Activated CD8-positive, alpha-beta memory T cell treated with anti-CD3 and anti-CD28 coated beads, Interleukin-2, amount 50 U/mL, for 4 hours (primary cell): ENCODE measurements around the gene AGAP1.

Experiments used
- DNase-seq: peaks from one replicate; pipeline ENCODE4 v3.0.0-alpha.2; 2020

AGAP1 gene

GRCh38 chr2:235697041-235697440, 203.2 kb downstream of the AGAP1 start:
- DNase-seq: no peak

- DNase-seq: no peak
Observed at GRCh38 chr2:235698028-235698427, 204.2 kb downstream of the AGAP1 start.

DNA sequence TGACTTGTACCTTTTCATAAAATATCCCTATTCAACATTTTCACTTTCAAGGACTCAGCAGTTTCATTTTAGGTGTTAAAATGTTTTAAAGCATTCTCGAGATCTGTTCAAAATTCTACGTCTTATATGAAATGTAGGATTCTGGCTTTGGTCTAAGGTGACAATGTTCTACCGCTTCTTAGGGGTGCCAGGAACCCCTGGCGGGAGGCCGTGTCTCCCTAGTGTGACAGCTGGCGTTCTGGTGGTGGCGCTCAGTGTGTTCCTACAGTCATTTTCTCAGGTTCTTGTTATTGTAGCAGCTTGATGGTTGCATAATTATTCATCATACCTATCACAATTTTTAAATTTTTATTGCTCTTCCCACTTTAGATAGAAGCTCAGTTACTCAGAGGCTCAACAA, 204.6 kb downstream of the AGAP1 start:
- DNase-seq: no peak

DNA sequence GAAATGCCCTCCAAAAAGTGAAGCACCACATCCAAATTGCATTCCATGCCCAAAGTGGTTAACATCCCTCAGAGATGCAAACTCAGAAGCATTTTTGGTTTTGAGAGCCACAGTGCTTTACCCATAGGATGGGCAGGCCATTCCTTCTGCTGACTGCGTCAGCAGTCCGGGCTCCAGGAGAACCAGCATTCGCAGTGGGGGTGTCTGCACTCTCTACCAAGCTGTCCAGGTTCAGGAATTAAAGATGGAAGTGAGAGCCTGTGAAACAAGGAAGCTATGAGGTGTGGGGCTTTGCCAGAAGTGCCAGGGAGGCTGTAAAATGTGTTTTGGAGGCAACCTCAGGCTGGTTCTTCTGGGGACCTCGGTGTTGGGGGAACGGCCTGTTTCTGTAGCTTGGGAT, 205.7 kb downstream of the AGAP1 start:
- DNase-seq: no peak

- no peak for DNase-seq
Observed at GRCh38 chr2:235701206-235701981, 207.6 kb downstream of the AGAP1 start.

DNA sequence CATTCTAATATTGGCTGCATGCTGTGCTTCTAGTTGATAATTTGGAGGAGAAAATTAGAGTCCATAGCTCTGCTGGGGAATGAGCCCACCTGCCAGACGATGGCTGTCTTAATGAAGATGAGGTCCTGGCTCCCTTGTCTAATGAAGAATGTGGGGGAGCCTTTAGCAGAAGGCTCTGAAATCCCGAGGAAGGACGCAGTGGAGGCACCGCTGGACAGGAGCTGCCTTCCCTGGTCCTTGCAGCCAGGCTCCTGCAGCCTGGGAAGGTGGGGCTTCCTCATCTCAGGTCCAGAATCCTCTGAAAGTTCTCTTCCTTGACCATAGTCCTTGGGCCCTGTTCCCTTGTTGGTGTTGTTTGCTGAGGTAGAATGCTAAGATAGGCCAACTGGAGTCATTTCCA, 208.3 kb downstream of the AGAP1 start:
- DNase-seq: no peak

DNA sequence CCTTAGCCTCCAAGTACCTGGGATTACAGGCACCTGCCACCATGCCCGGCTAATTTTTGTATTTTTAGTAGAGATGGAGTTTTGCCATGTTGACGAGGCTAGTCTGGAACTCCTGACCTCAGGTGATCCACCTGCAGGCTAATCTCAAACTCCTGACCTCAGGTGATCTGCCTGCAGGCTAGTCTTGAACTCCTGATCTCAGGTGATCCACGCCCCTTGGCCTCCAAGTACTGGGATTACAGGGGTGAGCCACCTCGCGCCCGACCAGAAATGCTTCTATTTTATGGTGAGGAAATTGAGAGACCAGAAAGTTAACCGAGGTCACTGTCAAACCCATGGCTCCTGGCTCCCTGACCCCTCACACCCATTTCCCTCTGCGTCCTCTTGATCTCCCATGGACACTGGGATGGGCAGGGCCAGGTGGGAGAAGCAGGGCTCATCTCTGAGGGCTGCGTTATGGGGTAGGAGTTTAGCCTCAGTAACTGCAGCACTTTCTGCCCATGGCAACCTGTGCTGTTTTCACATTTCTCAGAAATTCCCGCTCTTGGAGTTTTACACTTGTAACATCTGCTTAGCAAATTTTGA, 210.0 kb downstream of the AGAP1 start:
- DNase-seq: no peak

- DNase-seq: no peak
Observed at GRCh38 chr2:235705296-235705695, 211.5 kb downstream of the AGAP1 start.

GRCh38 chr2:235706506-235706905, 212.7 kb downstream of the AGAP1 start:
- DNase-seq: no peak

GRCh38 chr2:235707411-235708096, 213.7 kb downstream of the AGAP1 start:
- no peak for DNase-seq

DNA sequence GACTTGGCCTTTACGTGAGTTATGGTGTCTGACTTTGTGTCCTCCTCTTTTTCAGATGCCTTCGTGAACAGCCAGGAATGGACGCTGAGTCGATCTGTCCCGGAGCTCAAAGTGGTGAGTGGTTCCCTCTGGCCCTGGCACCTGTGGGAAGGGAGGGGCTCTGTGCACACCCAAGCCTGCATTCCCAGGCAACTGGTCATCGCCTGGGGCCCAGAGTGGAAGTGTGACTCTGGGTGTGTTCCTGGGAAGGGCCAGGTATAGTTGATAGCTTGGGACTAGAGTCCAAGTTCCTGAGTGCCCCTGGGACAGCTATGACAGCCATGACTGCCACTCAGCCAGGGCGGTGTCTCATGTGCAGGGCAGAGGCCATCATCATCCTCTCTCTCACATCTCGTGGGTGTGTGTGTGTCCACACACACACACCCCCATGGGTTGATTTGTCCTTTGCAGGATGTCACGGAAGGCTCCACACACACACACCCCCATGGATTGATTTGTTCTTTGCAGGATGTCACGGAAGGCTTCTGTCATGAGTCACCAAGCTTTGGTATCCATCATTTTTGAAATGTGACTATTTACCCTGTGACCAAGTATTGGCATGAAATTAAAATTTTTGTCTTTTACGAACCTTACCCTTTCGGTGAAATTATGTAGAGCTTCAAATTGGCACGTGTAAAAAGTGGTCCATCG, 215.4 kb downstream of the AGAP1 start:
- DNase-seq: no peak

- no peak for DNase-seq
Observed at GRCh38 chr2:235709969-235710879, 216.4 kb downstream of the AGAP1 start.

DNA sequence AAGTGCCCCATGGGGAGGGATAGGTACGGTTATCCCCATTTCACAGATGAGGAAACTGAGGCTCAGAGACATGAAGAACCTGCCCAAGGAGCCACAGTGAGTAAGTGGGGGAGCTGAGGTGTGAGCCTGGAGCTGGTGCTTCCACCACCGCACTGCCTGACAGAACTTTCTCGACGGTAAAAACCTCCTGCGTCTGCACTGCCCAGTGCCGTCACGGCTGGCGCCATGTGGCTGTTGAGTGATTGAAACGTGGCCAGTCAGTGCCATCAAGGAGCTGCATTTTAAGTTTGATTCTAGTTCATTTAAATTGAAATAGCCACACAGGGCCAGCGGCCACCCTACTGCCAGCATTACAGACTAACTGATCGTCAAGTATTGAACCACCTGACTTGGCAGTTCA, 217.1 kb downstream of the AGAP1 start:
- DNase-seq: no peak

DNA sequence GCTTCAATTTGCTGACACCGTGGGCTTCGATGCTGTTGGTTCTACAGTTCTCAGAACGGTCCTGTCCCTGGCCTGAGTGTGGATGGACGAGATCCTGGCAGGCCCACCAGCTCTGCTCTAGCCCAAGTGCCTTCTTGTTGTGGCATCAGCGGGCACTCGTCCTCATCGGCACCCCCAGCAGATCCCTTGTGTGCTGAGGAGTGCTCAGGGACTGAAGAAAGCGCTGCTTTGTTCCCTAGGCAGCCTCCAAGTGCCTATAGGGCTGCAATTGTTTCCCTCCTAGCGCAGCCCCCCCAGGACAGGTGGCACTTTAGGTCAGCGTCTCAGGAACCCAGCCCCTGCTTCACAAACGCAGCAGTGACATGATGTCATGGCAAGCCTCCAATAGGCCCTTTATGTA, 217.7 kb downstream of the AGAP1 start:
- no peak for DNase-seq

DNA sequence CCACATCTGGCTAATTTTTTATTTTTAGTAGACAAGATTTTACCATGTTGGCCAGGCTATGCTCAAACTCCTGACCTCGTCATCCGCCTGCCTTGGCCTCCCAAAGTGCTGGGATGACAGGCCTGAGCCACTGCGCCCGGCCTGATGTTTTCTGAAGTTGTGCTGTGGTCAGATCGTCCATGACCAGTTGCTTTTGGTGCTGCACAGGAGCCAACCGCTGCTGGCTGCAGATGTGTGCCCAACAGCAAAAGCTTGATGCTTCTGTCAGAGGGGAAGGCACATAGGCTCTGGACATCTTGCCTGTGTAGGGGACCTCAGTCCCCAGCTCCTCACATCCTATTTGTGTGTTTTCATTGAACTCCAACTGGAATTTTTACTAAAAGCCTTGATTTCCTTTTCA, 218.3 kb downstream of the AGAP1 start:
- no peak for DNase-seq

DNA sequence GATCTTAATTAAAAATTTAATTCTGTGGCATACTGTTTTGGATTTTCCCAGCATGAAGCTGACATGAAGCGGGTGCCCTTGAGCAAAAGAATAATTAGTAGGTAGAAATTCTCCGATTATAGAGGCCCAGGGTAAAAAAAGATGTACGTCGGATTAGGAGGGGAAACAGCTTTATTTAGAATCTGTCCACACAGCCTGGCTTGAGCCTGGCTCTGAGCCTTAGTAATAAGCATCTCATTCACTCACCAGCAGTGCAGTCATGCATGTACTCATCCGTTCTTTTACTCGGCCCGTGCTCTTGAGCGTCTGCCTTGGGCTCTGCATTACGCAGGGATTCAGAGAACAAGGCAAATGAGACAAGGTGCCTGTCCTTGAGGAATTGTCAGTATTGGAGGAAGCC, 219.3 kb downstream of the AGAP1 start:
- no peak for DNase-seq

DNA sequence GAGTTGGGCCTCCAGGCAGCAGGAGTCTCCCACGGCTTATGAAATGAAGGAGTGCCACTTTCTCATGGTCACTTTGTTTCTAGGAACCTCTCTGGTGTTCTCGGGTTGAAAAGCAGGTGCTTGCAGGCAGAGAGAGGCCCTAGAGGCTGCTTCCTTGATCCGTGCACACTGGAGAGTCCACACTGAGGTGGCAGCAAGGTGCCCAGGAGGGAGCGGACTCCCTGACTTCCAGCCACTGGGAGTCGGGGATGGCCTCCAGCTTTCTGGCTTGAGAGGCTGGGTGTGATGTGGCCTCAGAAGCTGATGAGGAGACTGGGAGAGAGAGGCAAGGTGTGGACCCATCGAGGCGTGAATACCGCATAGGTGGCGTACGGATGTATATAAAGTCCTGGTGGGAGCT, 221.8 kb downstream of the AGAP1 start:
- no peak for DNase-seq

DNA sequence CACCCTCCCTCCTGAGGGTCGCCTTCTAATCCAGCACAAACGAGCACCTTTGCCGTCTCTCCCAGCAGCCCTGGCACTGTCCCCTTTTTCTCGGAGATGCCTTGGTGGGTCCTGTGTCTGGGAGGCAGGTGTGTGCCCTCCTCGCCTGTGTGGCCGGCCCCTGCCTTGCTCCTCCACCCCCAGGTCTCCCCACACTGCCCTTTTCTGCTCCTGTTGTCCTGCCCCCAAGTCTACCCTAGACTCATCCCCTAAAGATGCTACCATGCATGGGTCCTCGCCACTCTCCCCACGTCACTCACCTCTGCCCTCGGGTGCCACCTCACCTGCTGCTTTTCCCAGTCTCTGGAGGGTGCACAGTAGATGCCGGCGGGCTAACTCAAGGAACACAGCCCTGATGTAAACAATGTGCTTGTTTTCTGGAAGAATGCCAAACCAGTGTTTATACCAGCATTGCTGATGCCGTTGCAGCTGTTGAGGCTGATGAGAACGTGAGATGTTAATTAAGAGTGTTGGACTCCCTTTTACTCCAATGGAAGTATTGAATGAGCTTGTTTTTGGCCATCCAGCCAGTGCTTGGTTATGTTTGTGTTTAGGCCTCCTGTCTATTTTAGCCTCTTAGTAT, 223.1 kb downstream of the AGAP1 start:
- no peak for DNase-seq

DNA sequence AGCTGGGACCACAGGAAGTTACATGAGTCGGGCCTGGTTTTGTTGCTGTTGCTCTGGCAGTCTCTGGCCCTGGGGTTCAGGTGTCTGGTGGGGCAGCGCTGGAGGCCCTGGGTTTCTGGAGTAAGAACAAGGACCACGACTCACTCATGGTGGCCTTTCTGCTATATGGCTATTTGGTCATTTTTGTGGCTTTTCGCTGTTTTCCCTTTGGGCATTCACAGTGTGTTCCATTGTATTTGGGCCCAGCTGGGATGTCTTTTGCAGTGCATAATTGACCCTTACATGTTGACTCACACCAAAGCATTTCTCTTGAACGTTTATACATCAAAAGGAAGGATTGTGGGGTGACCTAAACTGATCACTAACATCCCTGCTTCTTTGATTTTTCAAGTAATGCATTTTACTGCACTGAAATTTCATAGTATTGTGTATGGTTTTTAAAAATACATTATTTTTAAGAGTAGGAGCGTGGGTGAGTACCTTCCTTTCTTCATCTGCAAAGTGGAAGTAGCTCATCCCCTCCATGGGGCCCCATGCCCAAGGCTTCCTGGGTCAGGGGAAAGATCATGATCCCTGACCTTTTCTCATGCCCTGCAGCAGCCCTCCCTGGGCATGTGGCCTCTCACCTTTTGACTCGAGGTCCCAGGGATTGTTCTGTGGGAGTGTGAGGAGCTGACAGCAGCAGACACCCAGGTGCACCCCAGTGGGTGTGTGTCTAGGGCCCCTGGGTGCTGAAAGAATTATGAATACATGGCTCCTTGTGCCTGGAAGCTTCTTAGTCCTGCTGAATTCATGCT, 225.5 kb downstream of the AGAP1 start:
- DNase-seq: no peak

DNA sequence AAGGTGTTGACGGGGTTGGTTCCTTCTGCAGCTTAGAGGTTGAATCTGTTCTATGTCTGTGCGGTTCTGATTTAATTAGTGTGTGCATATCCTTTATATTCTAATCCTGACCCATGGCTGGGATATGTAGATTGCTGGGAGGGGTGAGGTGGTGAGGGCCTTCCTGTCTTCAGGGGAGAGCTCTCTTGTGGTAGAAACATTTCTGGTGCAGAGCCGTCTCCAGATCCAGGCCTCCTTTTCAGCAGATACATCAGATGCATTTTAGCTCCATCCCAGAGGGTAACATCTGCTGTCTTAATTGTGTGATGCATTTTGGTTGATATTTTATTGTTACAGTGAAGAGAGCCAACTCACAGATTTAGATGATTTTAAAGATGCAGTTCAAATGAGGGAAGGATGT, 227.8 kb downstream of the AGAP1 start:
- DNase-seq: no peak

DNA sequence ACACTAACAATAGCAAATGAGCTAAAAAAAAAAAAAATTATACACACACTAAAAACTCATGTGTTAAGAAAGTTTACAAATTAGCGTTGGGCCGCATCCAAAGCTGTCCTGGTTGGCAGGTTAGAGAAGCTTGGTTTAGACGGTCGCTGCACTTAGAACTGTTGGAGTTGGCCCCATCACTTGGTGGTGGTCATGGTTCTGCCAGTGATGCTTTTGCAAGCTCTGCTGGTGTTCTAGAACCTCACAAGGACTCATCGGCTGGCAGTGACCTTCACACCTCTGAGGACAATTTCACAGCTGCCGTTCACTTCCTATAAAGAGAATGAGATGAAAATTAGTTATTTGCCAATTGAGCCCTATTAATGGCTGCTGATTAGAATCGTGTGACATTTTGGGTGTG, 229.0 kb downstream of the AGAP1 start:
- no peak for DNase-seq
